Testis (tissue), 2 donors: ENCODE measurements around the gene TXLNA.

Experiments
- CTCF ChIP-seq, 3 experiments: fragments of 450-650 bp in 2 of 3; fragments of 200-600 bp in 1 of 3; sonication (generic) in 1 of 3; IDR thresholded peaks; one replicate each; pipeline ENCODE4 v1.5.1; 2016 to 2019; ENCODE audit warnings: antibody characterized with exemption in 3 of 3, mild to moderate bottlenecking in 2 of 3, moderate library complexity in 1 of 3
- POLR2A ChIP-seq: fragments of 450-650 bp; IDR thresholded peaks from one replicate; pipeline ENCODE4 v1.6.1; 2017; ENCODE audit warnings: antibody characterized with exemption, mild to moderate bottlenecking, moderate library complexity

- TF ChIP-seq POLR2A (no peak), CTCF (IDR thresholded peaks at IDR 0.05) (no peak)
Measured at GRCh38 chr1:32199043-32199716, 19.7 kb downstream of the TXLNA start.
